Measurements from ENCODE around the gene ANKRD40CL.

ANKRD40CL gene

GRCh38 chr17:50768346-50768761 is 1.0 kb upstream of the ANKRD40CL start:
- peaks cover under 1% of the 10 kb centered on the region for H3K27me3 Mint-ChIP-seq (ENCODE audit: low read depth)
- TF ChIP-seq CTCF (IDR thresholded peaks at IDR 0.05; ENCODE audit: unreplicated experiment in 3 of 3), result no peak

GRCh38 chr17:50767030-50767429 is 288 bp downstream of the ANKRD40CL start:
- Mint-ChIP-seq H3K4me3 (no peak overlapping the region), H3K9me3 (no peaks in the 10 kb centered on the region), H3K27me3 (ENCODE audit: low read depth) (no peaks in the 10 kb centered on the region), H3K4me1 (peaks cover 30% of the 10 kb centered on the region), H3K36me3 (ENCODE audit: low read depth) (no peaks in the 10 kb centered on the region), H3K27ac (no peak overlapping the region)
- no peak for TF ChIP-seq CTCF (IDR thresholded peaks at IDR 0.05; ENCODE audit: unreplicated experiment in 3 of 3)

More at GRCh38 chr17:50768346-50768761, 1.0 kb upstream of the ANKRD40CL start:
- Mint-ChIP-seq H3K4me1 (peaks cover 25% of the 10 kb centered on the region), H3K27ac (no peak overlapping the region), H3K4me3 (no peak overlapping the region), H3K36me3 (ENCODE audit: low read depth) (no peaks in the 10 kb centered on the region), H3K9me3 (no peaks in the 10 kb centered on the region)

GRCh38 chr17:50766222-50767023 is 895 bp downstream of the ANKRD40CL start:
- Mint-ChIP-seq H3K36me3 (ENCODE audit: low read depth) (no peaks in the 10 kb centered on the region), H3K4me3 (peak overlapping the region in 1 of 3 experiments; percentile 34), H3K9me3 (no peaks in the 10 kb centered on the region), H3K4me1 (peaks cover 30% of the 10 kb centered on the region), H3K27me3 (ENCODE audit: low read depth) (no peaks in the 10 kb centered on the region), H3K27ac (no peak overlapping the region)
- TF ChIP-seq CTCF (IDR thresholded peaks at IDR 0.05; ENCODE audit: unreplicated experiment in 3 of 3), result no peak

- no peak overlapping the region for H3K4me3 Mint-ChIP-seq
- no peak for TF ChIP-seq CTCF (IDR thresholded peaks at IDR 0.05; ENCODE audit: unreplicated experiment in 3 of 3)
- no peak overlapping the region for H3K27ac Mint-ChIP-seq
Measured at GRCh38 chr17:50765454-50766221, 1.7 kb downstream of the ANKRD40CL start.

GRCh38 chr17:50764734-50765149 is 2.6 kb downstream of the ANKRD40CL start:
- Mint-ChIP-seq H3K4me3 (no peak overlapping the region), H3K27ac (peak overlapping the region in 2 of 3 experiments; percentile 23 to 36), H3K4me1 (peaks cover 26% of the 10 kb centered on the region), H3K36me3 (ENCODE audit: low read depth) (no peaks in the 10 kb centered on the region), H3K9me3 (no peaks in the 10 kb centered on the region), H3K27me3 (ENCODE audit: low read depth) (no peaks in the 10 kb centered on the region)
- TF ChIP-seq CTCF (IDR thresholded peaks at IDR 0.05; ENCODE audit: unreplicated experiment in 3 of 3), result no peak

More at GRCh38 chr17:50765454-50766221, 1.7 kb downstream of the ANKRD40CL start:
- no peaks in the 10 kb centered on the region for H3K27me3 Mint-ChIP-seq (ENCODE audit: low read depth)
- H3K4me1 Mint-ChIP-seq, result peaks cover 30% of the 10 kb centered on the region
- H3K36me3 Mint-ChIP-seq (ENCODE audit: low read depth), result no peaks in the 10 kb centered on the region
- no peaks in the 10 kb centered on the region for H3K9me3 Mint-ChIP-seq

Measured in nephron (organoid).